GM21423 (cell line): ENCODE results near the gene SPTB.

ENCODE experiments used
- ATAC-seq: cut with Tn5 transposase; IDR thresholded peaks from one replicate; pipeline ENCODE4 v1.9.1; 2021; ENCODE audit warnings: mild to moderate bottlenecking, moderate library complexity; ENCODE audit not compliant: unreplicated experiment

SPTB gene

DNA sequence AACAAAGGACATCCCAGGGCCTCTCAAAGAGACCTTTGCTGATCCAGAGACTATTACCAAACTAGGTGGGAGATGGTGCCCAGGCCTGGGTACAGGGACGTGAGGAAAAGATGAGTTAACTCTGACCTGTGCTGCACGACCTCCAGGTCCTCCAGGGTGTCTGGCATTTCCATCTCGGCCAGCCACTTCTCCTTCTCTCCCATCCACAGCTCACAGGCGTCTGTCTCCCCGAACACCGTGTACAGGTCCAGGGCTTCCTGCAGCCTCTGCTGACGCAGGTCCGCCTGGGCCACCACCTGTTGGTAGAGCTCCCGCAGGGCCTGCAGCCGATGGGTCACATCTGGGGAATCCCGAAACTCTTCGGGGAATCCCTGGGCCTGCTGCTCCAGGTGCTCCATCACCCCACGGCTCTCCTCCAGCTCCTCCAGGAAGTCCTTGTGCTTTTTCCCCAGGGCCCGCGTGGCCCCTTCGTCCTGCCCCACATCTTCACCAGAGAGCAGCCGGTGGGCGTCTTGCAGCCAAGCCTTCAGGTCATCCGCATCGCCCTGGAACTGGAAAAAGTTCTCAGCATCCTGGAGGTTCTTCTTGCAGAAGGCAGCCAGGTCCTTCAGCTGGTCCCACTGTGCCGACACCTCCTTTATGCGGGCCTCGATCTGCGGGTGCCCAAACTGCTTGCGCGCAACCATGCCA, 86.7 kb downstream of the SPTB start:
- no peak for ATAC-seq

- no peak for ATAC-seq
These were observed 87.5 kb downstream of the SPTB start for GRCh38 chr14:64792231-64792630.

- ATAC-seq = no peak
These were observed 89.2 kb downstream of the SPTB start for GRCh38 chr14:64790478-64790877.

- no peak for ATAC-seq
These were observed 90.0 kb downstream of the SPTB start for GRCh38 chr14:64789696-64790095.

DNA sequence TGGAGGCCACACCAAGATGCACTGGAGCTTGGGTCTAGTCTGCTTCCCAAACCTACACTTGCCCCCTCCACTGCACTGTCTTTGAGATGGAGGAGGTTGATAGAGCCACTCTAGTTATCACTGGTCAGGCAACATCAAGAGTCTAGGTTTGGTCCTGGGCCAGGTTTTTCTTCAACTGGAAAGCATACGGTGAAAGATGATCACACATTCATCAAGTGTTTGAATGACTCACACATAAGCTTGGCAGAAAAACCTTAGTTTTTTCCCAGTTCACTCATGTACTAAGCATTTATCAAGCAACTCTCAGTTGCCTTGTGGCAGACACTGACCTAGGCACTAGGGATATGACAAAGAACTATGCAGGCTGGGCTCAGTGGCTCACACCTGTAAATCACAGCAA, 91.0 kb downstream of the SPTB start:
- no peak for ATAC-seq

DNA sequence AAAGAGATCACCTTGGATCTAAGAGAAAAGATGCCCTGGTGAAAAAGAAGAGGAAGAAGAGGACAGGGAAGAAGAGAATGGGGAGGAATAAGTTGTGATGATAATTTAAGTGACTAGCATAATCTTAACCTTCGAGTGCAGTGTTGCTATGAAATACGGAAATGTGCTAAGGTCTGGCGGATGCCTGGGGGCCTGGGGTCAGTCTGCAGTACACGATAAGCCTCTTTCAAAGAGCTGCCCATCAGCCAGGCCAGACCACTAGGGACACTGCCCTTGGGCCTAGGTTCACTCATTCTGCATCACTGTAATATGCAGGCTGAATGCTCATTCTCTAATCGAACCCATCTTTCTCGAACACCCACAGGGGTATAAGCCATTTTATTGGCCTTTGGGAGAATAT, 92.1 kb downstream of the SPTB start:
- no peak for ATAC-seq

DNA sequence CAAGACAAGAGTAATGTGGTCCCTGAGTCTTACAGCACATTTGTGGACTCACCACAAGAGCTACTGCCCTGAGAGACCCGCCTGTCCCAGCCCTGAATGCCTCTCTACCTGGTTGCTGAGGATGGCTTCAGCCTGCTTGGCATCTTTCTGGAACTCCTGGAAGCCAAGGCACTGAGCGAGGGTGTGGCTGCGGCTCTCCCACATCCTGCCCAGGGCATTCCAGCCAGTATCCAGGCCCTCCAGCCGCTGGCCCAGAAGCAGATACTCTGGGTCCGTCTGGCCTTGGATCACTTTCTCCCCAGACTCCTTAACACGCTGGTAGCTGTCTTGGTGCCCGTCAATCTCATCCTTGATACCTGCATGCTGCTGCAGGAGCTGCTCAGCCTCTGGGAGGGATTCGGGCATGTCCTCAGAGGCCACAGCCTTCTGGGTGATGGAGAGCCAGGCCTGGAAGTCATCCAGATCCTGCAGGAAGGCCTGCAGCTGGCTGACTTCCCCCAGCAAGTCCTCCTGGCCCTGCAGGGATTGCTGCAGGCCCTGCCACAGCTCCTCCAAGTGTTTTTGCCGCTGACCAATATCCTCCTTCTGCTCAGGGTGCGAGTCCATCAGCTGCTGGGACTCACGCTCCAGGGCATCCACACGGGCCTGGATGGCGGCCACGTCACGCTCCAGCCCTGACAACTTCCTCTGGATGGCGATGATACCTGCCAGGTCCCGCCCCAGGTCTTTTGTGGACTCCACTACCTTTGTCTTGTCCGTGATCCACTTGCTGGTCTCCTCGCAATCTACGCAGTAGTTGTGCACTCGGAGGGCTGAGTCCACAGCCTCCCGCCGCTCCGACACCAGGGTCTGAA, 93.2 kb downstream of the SPTB start:
- ATAC-seq = no peak

DNA sequence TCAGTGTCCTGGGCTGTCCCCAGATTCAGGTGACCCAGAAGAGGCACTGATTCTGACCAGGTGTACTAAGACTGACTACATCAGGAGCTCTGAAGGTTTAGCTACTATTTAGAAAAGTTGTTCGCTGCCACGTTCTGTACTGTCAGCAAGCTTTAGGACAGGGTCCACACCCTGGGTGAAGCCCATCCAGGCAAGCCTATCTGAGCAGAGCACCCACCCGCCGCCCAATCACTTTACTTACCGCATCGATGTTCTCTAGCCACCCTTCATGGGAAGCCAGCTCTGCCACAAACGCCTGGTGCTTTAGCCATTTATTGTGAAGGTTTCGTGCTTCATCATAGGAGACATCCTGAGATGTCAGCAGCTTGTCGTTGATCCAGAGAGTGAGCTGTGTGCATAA, 95.7 kb downstream of the SPTB start:
- ATAC-seq = no peak

DNA sequence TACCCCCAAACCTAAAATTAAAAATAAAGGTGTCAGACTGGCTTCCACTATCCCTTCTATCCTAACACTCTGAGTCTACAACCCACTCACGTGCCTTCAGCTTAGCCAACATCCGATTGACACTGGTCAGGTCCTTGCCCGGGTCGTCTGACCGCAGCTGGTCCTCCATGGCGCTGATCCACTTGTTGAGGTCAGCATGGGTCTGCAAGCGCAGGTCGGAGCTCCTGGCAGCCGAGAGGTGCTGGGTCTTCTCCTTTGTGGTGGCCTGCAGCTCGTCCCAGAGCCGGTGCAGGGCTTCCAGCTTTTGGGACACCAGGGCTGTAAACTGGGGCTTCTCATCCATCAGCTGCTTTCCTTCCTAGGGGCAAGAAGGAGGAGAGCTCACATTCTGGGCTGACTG, 97.5 kb downstream of the SPTB start:
- ATAC-seq = no peak

DNA sequence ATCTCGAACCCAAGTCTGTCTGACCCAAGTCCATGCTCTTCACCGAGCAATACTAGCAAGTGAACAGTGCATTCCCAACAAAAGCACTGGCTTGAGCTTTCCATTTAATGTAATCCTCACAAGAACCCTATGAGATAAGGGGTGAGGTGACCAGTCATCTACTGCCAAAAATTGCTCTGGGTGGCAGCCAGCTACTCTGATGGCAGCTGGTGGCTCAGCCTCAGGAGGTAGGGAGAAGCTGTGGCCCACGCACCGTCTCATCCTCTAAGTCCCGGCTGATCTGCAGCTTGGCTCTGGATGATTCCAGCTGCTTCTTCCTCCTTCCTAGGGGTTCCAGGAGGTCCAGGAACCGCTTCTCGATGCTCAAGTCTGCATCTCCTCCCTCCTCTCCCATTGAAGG, 100.2 kb downstream of the SPTB start:
- ATAC-seq = no peak

DNA sequence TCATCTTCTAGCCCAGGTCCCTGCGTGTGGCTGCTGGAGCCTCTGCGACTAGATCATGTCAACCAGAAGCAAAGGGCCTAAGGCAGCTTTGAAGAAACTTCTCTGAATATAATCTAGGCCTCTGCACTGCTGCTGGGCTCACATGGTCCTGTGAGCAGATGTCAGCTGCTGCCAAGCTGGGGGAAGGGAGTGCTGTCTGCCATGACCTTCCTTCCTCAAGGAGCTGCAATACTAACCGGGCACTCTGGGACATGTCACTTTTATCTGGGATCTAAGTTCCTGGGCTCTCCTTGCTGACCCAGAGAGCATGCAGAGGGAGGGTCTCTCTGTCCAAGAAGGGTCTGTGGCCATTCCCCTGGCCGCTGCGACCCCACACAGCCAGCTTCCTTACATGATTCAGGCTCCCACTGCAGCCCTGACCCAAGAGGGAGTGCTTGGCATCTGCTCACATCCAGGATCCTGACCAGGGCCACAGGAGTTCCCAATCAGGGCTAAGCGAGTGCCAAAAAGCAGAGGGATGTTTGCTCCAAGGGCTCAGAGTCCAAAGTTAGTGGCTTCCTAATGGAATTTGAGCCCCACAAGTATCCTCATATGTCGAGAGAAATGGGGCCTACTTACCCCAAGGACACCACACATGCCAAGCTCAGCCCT, 101.5 kb downstream of the SPTB start:
- ATAC-seq = no peak

- ATAC-seq = no peak
These were observed 102.2 kb downstream of the SPTB start for GRCh38 chr14:64777461-64777860.

DNA sequence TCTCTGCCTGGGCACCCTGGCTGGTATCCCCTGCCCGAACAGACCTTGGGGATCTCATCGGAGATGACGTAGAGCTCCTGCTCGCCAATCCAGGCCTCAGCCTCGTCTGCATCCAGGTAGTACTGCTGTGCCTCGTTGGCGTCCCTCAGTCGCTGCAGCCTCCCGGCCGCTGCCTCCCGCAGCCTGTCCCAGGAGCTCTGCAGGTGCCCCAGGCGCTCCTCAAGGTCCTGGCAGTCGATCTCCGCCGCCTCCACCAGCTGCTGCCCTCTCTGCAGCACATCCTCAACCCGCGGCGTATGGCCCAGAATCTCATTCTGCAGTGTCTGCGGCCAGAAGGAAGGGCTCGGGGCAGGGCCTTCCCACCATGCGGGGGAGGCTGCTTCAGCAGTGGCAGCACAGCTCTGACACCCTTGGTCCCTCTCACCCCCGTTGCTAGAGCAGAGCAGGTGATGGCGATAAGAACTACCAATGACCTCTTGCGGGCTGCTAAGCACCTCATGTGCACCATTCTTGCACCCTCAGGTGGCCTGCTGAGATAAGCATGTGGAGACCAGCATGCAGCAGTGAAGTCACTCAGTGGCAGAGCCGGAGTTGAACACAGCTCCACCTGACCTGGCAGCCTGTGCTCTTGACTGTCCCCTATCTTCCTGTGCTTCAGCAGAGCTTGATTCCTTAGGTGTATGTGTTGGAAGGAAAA, 104.5 kb downstream of the SPTB start:
- no peak for ATAC-seq

DNA sequence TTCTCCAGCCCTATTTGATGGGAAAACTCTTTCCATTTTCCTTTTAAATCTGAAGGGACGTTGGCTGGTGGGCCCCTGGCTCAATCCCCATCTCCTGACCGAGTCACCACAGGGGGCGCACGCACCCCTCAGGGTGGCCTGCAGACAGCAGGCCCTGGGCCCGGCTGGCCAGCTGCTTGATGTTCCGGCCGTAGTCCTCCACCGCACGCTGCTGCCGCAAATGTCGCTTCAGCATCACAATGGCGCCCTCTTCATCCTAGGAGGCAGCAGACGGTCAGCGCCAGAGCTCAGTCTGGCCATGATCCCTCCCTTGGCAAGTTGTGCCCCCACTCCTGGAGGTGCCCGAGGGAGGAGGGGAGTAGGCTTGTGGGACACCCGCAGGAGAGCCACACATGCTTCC, 105.4 kb downstream of the SPTB start:
- no peak for ATAC-seq

GRCh38 chr14:64773577-64773976, 106.1 kb downstream of the SPTB start:
- no peak for ATAC-seq

DNA sequence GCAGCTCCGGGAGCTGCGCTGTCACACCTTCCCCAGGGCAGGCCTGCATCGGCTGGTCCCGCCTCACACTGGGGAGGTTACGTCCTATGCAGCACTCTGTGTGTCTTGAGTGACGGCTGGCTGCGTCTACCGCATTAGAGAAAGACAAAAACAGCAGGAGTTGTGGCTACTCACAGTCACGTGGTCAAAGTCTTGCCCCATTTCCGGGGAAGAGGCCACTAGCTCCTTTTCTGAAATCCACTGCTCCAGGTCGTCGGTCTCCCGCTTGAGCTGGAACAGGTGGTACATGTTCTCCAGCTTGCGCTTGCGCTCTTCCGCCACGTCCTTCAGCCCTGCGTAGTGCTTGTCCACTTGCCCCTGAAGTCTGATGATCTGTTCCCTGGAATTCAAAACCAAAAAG, 106.7 kb downstream of the SPTB start:
- ATAC-seq = no peak

GRCh38 chr14:64772397-64772950, 107.2 kb downstream of the SPTB start:
- no peak for ATAC-seq

GRCh38 chr14:64771161-64771560, 108.5 kb downstream of the SPTB start:
- ATAC-seq = no peak

GRCh38 chr14:64770751-64771150, 109.0 kb downstream of the SPTB start:
- ATAC-seq = no peak

GRCh38 chr14:64769096-64770020, 110.3 kb downstream of the SPTB start:
- no peak for ATAC-seq
